GM12874 (cell line): ENCODE data around the gene RGR.

ENCODE experiments used
- CTCF ChIP-seq: IDR thresholded peaks from 2 replicates; pipeline ENCODE4 v1.5.1; 2011; ENCODE audit warnings: low read depth, mild to moderate bottlenecking, control low read depth, low read length, moderate library complexity; ENCODE audit not compliant: insufficient read depth

RGR gene

GRCh38 chr10:84258034-84258695, 13.3 kb downstream of the RGR start:
- no peak for TF ChIP-seq CTCF

- no peak for TF ChIP-seq CTCF
Measured at GRCh38 chr10:84261236-84261915, 16.5 kb downstream of the RGR start.

GRCh38 chr10:84262190-84262956, 17.5 kb downstream of the RGR start:
- TF ChIP-seq CTCF = no peak

- TF ChIP-seq CTCF = no peak
Measured at GRCh38 chr10:84263716-84264115, 18.9 kb downstream of the RGR start.

GRCh38 chr10:84264611-84265141, 19.8 kb downstream of the RGR start:
- peak; percentile 93 for TF ChIP-seq CTCF

- TF ChIP-seq CTCF = no peak
Measured at GRCh38 chr10:84265418-84265817, 20.6 kb downstream of the RGR start.

- TF ChIP-seq CTCF = peak; percentile 78
Measured at GRCh38 chr10:84267503-84268126, 22.8 kb downstream of the RGR start.
